HEK293 (cell line): ENCODE measurements around the gene KCNMB1.

Experiments used
- IKZF3 ChIP-seq: fragments of 450-650 bp; IDR thresholded peaks from 2 replicates; pipeline ENCODE4 v1.5.0; 2018; ENCODE audit warnings: missing biosample characterization, mild to moderate bottlenecking, missing genetic modification characterization, moderate library complexity
- PRDM1 ChIP-seq: fragments of 450-650 bp; formaldehyde crosslinking; IDR thresholded peaks from 2 replicates; pipeline ENCODE4; 2016; ENCODE audit warnings: missing biosample characterization, missing genetic modification characterization
- SP2 ChIP-seq: fragments of 450-650 bp; formaldehyde crosslinking; IDR thresholded peaks from 2 replicates; pipeline ENCODE4 v1.5.1; 2016; ENCODE audit warnings: missing biosample characterization, missing genetic modification characterization
- TCF7L2 ChIP-seq: IDR thresholded peaks from 2 replicates; pipeline ENCODE4 v1.6.1; 2011; ENCODE audit warnings: low read depth, mild to moderate bottlenecking, inconsistent platforms, low read length, moderate library complexity, borderline replicate concordance
- ZNF114 ChIP-seq: fragments of 450-650 bp; formaldehyde crosslinking; IDR thresholded peaks from 2 replicates; pipeline ENCODE4 v1.5.0; 2017; ENCODE audit warnings: missing biosample characterization, missing genetic modification characterization
- ZNF138 ChIP-seq: fragments of 450-650 bp; formaldehyde crosslinking; IDR thresholded peaks from 2 replicates; pipeline ENCODE4 v1.5.1; 2016; ENCODE audit warnings: missing biosample characterization, missing genetic modification characterization, borderline replicate concordance
- ZNF514 ChIP-seq: fragments of 450-650 bp; formaldehyde crosslinking; IDR thresholded peaks from 2 replicates; pipeline ENCODE4 v1.5.1; 2016; ENCODE audit warnings: missing biosample characterization, missing genetic modification characterization
- ZNF548 ChIP-seq: fragments of 450-650 bp; formaldehyde crosslinking; IDR thresholded peaks from 2 replicates; pipeline ENCODE4 v1.5.1; 2016; ENCODE audit warnings: missing biosample characterization, missing genetic modification characterization
- TF ChIP-seq, protein P1 (sequence below): fragments of 450-650 bp; formaldehyde crosslinking; IDR thresholded peaks from 2 replicates; pipeline ENCODE4 v1.5.1; 2016; ENCODE audit warnings: missing biosample characterization, missing genetic modification characterization
- TF ChIP-seq, protein P2 (sequence below): fragments of 450-650 bp; formaldehyde crosslinking; IDR thresholded peaks from 2 replicates; pipeline ENCODE4 v1.5.1; 2016; ENCODE audit warnings: missing biosample characterization, missing genetic modification characterization

DNA sequence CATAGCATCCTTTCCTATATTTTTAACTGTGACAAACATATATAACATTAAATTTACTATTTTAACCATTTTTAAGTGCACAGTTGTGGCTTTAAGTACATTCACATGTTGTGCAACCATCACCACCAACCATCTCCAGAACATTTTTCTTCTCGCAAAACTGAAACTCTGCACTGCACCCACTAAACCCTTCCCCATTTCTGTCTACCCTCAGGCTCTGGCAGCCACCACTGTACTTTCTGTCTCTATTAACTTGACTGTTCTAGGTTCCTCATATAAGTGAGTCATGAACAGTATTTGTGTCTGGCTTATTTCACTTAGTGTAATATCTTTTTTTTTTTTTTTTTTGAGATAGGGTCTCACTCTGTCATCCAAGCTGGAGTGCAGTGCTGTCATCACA, 25.5 kb downstream of the KCNMB1 start:
- TF ChIP-seq, protein P1, sequence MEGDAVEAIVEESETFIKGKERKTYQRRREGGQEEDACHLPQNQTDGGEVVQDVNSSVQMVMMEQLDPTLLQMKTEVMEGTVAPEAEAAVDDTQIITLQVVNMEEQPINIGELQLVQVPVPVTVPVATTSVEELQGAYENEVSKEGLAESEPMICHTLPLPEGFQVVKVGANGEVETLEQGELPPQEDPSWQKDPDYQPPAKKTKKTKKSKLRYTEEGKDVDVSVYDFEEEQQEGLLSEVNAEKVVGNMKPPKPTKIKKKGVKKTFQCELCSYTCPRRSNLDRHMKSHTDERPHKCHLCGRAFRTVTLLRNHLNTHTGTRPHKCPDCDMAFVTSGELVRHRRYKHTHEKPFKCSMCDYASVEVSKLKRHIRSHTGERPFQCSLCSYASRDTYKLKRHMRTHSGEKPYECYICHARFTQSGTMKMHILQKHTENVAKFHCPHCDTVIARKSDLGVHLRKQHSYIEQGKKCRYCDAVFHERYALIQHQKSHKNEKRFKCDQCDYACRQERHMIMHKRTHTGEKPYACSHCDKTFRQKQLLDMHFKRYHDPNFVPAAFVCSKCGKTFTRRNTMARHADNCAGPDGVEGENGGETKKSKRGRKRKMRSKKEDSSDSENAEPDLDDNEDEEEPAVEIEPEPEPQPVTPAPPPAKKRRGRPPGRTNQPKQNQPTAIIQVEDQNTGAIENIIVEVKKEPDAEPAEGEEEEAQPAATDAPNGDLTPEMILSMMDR (tag by site-specific recombination) = no peak
- no peak for TF ChIP-seq ZNF114 (tag by site-specific recombination)
- no peak for TF ChIP-seq ZNF548
- TF ChIP-seq TCF7L2 = no peak
- TF ChIP-seq, protein P2, sequence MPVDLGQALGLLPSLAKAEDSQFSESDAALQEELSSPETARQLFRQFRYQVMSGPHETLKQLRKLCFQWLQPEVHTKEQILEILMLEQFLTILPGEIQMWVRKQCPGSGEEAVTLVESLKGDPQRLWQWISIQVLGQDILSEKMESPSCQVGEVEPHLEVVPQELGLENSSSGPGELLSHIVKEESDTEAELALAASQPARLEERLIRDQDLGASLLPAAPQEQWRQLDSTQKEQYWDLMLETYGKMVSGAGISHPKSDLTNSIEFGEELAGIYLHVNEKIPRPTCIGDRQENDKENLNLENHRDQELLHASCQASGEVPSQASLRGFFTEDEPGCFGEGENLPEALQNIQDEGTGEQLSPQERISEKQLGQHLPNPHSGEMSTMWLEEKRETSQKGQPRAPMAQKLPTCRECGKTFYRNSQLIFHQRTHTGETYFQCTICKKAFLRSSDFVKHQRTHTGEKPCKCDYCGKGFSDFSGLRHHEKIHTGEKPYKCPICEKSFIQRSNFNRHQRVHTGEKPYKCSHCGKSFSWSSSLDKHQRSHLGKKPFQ (tag by site-specific recombination) = no peak
- no peak for TF ChIP-seq ZNF138 (tag by site-specific recombination)
- no peak for TF ChIP-seq IKZF3
- no peak for TF ChIP-seq PRDM1
- no peak for TF ChIP-seq ZNF514
- TF ChIP-seq SP2 (tag by site-specific recombination) = no peak
